22Rv1 (cell line): ENCODE measurements around the gene VARS1.

Experiments used
- H3K27ac ChIP-seq: fragments of 450-650 bp; 2 replicates; pipeline ENCODE4 v1.5.1; 2017
- ZFX ChIP-seq: fragments of 450-650 bp; IDR thresholded peaks from 2 replicates; pipeline ENCODE4 v1.6.1; 2017; ENCODE audit warnings: antibody characterized with exemption, borderline replicate concordance
- TF ChIP-seq, protein P1 (sequence below): fragments of 450-650 bp; IDR thresholded peaks from 2 replicates; pipeline ENCODE4 v1.5.1; 2017; ENCODE audit warnings: mild to moderate bottlenecking

VARS1 gene

DNA sequence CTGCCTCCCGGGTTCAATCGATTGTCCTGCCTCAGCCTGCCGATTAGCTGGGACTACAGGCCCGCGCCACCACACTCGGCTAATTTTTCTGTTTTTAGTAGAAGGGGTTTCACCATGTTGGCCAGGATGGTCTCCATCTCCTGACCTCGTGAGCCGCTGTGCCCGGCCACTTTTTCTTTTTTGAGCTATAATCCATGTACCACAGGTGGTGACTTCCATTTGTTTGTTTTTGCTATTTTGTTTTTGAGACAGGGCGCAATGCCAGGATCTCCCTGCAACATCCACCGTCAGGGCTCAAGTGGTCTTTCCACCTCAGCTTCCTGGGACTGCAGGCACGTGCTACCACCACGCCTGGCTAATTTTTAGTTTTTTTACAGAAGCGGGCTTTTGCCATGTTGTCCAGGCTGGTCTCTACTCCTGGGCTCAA lies 40.5 kb upstream of the VARS1 start:
- peak overlapping the region; percentile 95 for H3K27ac ChIP-seq

DNA sequence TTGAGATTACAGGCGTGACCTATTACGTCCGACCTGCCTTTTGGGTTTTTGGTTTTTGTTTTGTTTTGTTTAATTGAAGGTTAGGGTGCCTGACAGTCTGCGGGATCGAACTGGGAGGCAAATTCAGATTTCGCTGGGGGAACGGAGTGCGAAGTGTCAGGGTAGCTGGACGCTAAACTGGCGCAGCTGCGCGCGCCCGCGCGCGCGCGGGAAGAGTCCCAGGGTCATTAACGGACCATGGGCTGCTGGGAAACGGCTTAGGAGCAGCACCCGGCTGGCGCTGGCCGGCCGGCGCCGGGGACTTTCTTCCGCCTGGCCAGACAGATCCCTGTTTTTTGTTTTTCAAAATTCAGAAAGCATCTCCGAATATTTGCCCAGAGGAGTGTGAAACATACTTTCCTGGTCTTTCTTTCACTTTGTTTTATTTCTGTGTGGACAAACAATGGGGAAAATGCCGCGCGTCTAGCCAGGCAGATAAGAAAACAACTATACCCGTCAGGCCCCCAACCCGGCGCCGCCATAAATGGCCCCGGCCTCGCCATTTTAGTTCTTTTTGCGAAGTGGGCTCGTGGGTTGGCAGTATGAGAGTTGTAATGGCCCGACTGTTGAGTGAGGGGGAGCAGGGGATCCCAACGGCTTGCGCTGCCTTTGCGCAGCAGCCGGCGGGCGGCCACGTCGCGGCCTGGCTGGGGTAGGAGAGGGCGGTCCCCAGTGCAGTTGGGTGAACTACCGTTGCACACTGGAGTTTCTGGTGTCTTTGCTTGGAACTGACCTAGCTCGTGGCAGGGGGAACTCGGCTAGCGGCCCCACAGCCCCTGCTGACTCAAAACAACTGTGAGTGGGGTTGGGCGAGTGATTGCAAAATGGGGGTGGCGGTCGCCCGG lies 39.1 kb upstream of the VARS1 start:
- no peak for TF ChIP-seq ZFX
- TF ChIP-seq, protein P1, sequence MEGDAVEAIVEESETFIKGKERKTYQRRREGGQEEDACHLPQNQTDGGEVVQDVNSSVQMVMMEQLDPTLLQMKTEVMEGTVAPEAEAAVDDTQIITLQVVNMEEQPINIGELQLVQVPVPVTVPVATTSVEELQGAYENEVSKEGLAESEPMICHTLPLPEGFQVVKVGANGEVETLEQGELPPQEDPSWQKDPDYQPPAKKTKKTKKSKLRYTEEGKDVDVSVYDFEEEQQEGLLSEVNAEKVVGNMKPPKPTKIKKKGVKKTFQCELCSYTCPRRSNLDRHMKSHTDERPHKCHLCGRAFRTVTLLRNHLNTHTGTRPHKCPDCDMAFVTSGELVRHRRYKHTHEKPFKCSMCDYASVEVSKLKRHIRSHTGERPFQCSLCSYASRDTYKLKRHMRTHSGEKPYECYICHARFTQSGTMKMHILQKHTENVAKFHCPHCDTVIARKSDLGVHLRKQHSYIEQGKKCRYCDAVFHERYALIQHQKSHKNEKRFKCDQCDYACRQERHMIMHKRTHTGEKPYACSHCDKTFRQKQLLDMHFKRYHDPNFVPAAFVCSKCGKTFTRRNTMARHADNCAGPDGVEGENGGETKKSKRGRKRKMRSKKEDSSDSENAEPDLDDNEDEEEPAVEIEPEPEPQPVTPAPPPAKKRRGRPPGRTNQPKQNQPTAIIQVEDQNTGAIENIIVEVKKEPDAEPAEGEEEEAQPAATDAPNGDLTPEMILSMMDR: no peak
- peak overlapping the region; percentile 95 for H3K27ac ChIP-seq

More for the DNA sequence above, 40.5 kb upstream of the VARS1 start:
- no peak for TF ChIP-seq ZFX
- TF ChIP-seq, protein P1: no peak

DNA sequence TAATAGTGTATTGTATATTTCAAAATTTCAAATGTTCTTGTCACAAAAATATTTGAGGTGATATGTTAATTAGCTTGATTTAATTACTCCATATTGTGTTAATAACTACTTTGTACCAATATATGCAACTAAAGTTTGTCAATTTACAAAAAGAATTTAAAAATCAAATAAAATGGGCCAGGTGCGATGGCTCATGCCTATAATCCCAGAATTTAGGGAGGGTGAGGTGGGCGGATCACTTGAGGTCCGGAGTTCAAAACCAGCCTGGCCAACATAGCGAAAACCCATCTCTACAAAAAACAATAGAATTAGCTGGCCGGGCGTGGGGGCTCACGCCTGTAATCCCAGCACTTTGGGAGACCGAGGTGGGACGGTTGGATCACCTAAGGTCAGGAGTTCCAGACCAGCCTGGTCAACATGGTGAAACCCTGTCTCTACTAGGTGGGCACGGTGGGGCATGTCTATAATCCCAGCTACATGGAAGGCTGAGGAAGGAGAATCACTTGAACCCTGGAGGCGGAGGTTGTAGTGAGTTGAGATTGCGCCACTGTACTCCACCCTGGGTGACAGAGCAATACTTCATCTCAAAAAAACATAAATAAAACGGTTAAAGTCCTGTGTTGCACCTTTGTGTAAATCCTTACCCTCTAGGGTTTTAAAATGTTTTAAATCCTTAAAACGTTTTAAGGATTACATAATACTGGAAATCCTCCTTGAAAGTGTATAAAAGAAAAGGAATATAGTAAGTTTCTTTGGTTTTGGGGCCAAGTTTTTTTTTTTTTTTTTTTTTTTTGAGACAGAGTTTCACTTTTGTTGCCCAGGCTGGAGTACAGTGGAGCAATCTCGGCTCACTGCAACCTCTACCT lies 36.0 kb upstream of the VARS1 start:
- H3K27ac ChIP-seq: peak overlapping the region; percentile 18
- TF ChIP-seq ZFX: no peak
- TF ChIP-seq, protein P1: no peak

DNA sequence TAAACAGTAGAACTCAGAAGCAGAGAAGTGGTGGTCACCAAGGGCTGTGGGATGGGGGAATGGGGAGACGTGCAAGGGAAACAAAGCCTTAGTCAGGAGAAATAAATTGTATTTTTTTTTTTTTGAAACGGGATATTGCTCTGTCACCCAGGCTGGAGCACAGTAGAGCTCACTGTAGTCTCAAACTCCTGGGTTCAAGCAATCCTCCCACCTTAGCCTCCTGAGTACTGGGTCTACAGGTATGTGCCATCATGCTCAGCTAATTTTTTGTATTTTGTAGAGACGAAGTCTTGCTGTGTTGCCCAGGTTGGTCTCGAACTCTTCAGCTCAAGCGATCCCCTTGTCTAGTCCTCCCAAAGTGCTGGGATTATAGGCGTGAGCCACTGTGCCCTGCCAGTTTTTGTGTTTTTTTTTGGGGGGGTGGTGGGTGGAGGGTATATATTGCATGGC lies 35.4 kb upstream of the VARS1 start:
- peak overlapping the region; percentile 18 for H3K27ac ChIP-seq
- TF ChIP-seq, protein P1: no peak
- TF ChIP-seq ZFX: no peak

DNA sequence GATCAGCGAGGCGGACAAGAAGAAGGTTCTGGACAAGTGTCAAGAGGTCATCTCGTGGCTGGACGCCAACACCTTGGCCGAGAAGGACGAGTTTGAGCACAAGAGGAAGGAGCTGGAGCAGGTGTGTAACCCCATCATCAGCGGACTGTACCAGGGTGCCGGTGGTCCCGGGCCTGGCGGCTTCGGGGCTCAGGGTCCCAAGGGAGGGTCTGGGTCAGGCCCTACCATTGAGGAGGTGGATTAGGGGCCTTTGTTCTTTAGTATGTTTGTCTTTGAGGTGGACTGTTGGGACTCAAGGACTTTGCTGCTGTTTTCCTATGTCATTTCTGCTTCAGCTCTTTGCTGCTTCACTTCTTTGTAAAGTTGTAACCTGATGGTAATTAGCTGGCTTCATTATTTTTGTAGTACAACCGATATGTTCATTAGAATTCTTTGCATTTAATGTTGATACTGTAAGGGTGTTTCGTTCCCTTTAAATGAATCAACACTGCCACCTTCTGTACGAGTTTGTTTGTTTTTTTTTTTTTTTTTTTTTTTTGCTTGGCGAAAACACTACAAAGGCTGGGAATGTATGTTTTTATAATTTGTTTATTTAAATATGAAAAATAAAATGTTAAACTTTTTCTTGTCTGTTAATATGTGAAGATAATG lies 34.2 kb upstream of the VARS1 start:
- H3K27ac ChIP-seq: peak overlapping the region; percentile 53
- no peak for TF ChIP-seq ZFX
- TF ChIP-seq, protein P1: peak; percentile 63

DNA sequence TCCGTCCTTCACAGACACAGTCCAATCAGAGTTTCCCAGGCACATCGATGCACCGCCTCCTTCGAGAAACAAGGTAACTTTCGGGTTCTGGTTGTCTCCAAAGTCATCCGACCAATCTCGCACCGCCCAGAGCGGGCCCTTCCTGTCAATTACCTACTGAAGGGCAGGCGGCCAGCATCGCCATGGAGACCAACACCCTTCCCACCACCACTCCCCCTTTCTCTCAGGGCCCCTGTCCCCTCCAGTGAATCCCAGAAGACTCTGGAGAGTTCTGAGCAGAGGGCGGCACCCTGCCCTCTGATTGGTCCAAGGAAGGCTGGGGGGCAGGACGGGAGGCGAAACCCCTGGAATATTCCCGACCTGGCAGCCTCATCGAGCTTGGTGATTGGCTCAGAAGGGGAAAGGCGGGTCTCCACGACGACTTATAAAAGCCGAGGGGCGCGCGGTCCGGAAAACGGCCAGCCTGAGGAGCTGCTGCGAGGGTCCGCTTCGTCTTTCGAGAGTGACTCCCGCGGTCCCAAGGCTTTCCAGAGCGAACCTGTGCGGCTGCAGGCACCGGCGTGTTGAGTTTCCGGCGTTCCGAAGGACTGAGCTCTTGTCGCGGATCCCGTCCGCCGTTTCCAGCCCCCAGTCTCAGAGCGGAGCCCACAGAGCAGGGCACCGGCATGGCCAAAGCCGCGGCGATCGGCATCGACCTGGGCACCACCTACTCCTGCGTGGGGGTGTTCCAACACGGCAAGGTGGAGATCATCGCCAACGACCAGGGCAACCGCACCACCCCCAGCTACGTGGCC lies 31.9 kb upstream of the VARS1 start, which contains the start of gene HSPA1B:
Gene HSPA1B, plus strand, starts transcription at position 453 of the 794 bp plus-strand sequence. Its CDS starts 213 bp downstream, at position 666.
- peak within 1 kb of the TSS; percentile 99 for H3K27ac ChIP-seq
- TF ChIP-seq, protein P1: no peak
- no peak for TF ChIP-seq ZFX
